GM12801 (cell line): Measurements from ENCODE around the gene TMEM131L.

Experiments
- TF ChIP-seq, protein P1 (sequence below): IDR thresholded peaks from one replicate; pipeline ENCODE4 v1.5.1; 2011; ENCODE audit warnings: control low read depth; ENCODE audit not compliant: insufficient read length; ENCODE audit errors: extremely low read depth

The TMEM131L gene

DNA sequence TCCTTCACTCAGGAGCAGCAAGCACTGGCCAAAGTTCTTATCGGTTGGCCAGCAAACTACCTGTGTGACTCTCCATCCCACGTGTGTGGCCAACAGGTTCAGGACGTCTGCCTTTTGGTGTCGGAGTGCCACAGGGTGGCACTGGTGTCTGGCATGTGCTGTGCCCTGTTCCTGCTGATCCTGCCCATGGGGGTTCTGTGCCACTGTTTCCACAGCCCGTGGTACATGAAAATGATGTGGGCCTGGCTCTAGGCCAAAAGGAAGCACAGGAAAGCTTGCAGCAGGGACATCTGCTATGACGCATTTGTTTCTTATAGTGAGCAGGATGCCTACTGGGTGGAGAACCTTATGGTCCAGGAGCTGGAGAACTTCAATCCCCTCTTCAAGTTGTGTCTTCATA, 213.3 kb downstream of the TMEM131L start:
- TF ChIP-seq, protein P1, sequence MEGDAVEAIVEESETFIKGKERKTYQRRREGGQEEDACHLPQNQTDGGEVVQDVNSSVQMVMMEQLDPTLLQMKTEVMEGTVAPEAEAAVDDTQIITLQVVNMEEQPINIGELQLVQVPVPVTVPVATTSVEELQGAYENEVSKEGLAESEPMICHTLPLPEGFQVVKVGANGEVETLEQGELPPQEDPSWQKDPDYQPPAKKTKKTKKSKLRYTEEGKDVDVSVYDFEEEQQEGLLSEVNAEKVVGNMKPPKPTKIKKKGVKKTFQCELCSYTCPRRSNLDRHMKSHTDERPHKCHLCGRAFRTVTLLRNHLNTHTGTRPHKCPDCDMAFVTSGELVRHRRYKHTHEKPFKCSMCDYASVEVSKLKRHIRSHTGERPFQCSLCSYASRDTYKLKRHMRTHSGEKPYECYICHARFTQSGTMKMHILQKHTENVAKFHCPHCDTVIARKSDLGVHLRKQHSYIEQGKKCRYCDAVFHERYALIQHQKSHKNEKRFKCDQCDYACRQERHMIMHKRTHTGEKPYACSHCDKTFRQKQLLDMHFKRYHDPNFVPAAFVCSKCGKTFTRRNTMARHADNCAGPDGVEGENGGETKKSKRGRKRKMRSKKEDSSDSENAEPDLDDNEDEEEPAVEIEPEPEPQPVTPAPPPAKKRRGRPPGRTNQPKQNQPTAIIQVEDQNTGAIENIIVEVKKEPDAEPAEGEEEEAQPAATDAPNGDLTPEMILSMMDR = no peak

DNA sequence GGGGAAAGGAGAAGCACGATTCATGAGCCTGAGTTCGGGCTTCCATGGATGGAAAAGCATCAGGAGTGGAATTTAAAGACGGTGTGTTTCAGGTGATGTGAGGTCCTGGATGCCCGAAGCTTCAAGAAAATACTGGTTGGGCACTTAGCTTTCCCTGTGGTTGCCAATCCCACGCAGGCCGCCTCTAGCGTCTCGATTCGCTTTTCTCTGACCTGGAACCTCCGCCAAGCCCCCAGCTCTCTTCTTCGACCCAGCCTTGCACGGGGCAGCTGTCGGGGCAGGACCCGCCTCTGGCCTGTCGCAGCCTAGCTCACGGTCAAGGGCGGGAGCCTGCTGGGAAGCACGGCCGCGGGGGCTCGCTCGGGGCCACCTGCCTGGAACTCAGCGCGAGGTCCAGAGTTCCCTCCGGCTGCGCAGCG, 217.6 kb downstream of the TMEM131L start:
- TF ChIP-seq, protein P1 = no peak

DNA sequence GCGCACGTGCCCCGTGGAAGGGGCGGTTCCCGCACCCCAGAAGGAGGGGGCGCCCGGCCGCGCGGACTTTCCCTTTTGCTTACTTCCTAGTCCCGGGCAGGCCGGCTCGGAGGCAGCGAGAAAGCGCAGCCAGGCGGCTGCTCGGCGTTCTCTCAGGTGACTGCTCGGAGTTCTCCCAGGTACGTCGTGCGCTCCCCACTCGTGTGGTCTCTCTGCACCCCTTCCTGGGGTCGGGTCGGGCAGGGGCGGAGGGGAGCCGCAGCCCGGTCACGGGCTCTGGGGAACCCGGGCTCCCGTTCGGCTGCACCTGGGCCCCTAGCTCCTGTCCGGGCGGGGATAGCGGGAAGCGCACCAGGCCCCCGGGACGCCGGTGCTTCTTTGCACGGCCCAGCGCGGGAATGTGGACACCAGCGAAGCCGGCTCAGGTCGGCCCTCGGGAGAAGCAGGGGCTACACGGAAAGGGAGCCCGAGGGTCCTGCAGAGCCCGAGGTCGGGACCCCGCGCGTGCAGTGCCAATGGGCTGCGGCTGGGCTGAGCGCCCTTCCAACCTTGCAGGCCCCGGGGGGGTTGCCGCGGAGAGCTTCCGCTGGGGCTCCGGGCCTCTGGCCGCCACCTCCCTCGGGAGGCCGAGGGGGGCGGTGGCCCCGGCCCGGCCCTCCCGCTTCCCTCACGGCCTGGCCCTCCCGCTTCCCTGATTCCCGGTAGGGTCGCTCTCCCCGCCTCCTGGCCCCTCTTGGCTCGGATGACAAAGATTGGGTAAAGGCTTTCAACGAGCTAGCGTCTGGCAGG, 218.2 kb downstream of the TMEM131L start, which contains the start of gene TLR2:
TSS of gene TLR2 (plus strand) at position 99 of the 789 bp plus-strand sequence. CDS start 18,628 bp downstream, outside the sequence.
- TF ChIP-seq, protein P1 = no peak

DNA sequence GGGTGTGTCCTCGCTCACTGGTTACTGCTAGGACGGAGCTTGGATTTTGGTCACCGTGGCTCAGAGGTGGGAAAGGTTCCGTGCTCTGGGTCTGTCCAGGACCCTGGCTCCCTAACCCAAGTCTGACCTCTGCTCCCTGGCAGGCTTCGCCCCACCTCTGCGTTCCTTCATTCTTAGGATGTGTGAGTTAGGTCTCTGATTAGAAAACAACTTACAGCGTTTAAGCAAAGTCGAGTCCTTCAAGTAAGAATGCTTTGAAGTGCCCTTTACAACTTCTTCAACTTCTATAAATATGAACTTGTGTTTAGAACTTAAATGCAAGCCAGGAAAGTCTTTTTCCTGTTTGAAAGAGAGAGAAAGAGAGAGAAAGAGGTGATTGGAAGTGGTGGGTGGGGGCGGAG, 218.8 kb downstream of the TMEM131L start:
- TF ChIP-seq, protein P1 = no peak
